ENCODE results near the gene C17orf78. TPM values are rescaled to one million over a fixed set of nuclear protein-coding genes. Genes with fewer than 3 reads are reported as not detected.
"Not testable (repeated sequence)": the region's sequence is repeated elsewhere in the genome, so short reads cannot be mapped to it uniquely, and the experiment has no call there.

C17orf78 gene
- total RNA-seq, 1 donor from 2014 or later: not detected

DNA sequence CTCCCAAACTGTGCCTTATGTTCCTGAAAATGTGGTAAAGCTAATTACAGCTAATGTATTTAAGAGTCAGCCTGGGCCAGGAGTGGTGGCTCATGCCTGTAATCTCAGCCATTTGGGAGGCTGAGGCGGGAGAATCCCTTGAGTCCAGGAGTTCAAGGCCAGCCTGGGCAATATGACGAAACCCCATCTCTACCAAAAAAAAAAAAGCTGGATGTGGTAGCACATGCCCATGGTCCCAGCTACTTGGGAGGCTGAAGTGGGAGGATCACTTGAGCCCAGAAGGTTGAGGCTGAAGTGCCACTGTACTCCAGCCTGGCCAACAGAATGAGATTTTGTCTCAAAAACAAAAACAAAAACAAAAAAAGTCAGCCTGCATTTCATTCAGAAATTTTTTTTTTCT, 33.2 kb upstream of the C17orf78 start:
- H3K4me1 Mint-ChIP-seq (ENCODE audit: unreplicated experiment): peaks cover 4% of the 10 kb centered on the region
- H3K27me3 Mint-ChIP-seq (ENCODE audit: unreplicated experiment): no peaks in the 10 kb centered on the region
- H3K9me3 Mint-ChIP-seq (ENCODE audit: unreplicated experiment): no peaks in the 10 kb centered on the region
- TF ChIP-seq, protein P1, sequence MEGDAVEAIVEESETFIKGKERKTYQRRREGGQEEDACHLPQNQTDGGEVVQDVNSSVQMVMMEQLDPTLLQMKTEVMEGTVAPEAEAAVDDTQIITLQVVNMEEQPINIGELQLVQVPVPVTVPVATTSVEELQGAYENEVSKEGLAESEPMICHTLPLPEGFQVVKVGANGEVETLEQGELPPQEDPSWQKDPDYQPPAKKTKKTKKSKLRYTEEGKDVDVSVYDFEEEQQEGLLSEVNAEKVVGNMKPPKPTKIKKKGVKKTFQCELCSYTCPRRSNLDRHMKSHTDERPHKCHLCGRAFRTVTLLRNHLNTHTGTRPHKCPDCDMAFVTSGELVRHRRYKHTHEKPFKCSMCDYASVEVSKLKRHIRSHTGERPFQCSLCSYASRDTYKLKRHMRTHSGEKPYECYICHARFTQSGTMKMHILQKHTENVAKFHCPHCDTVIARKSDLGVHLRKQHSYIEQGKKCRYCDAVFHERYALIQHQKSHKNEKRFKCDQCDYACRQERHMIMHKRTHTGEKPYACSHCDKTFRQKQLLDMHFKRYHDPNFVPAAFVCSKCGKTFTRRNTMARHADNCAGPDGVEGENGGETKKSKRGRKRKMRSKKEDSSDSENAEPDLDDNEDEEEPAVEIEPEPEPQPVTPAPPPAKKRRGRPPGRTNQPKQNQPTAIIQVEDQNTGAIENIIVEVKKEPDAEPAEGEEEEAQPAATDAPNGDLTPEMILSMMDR (IDR thresholded peaks at IDR 0.05; ENCODE audit: unreplicated experiment): no peak
- no peak overlapping the region for H3K4me3 Mint-ChIP-seq (ENCODE audit: unreplicated experiment)
- H3K36me3 Mint-ChIP-seq (ENCODE audit: low read depth, unreplicated experiment): peaks cover 8% of the 10 kb centered on the region
- no peak for DNase-seq (ENCODE audit: low spot score)
- no peak overlapping the region for H3K27ac Mint-ChIP-seq (ENCODE audit: unreplicated experiment)

DNA sequence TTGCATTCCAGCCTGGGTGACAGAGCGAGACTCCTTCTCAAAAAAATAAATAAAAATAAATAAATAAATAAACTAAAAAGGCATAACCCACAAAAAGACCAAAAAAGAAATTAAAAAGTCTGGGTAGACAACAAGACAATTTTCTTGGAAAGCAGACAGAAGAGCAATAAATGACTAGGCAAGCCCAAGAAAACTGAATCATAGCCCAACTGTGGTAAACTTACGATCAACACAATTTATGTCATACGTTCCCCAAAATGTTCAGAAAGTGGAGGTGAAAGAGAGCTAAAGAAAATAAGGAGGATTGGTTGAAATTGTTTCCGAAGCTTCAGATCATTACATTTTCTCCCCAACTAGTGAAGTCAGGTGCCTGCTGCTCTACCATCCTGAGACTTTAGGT, 31.3 kb upstream of the C17orf78 start:
- Mint-ChIP-seq H3K36me3 (ENCODE audit: low read depth, unreplicated experiment) (peaks cover 8% of the 10 kb centered on the region), H3K27ac (ENCODE audit: unreplicated experiment) (no peak overlapping the region), H3K4me3 (ENCODE audit: unreplicated experiment) (no peak overlapping the region), H3K9me3 (ENCODE audit: unreplicated experiment) (no peaks in the 10 kb centered on the region), H3K4me1 (ENCODE audit: unreplicated experiment) (no peaks in the 10 kb centered on the region), H3K27me3 (ENCODE audit: unreplicated experiment) (no peaks in the 10 kb centered on the region)
- TF ChIP-seq, protein P1 (IDR thresholded peaks at IDR 0.05; ENCODE audit: unreplicated experiment): no peak
- no peak for DNase-seq (ENCODE audit: low spot score)

DNA sequence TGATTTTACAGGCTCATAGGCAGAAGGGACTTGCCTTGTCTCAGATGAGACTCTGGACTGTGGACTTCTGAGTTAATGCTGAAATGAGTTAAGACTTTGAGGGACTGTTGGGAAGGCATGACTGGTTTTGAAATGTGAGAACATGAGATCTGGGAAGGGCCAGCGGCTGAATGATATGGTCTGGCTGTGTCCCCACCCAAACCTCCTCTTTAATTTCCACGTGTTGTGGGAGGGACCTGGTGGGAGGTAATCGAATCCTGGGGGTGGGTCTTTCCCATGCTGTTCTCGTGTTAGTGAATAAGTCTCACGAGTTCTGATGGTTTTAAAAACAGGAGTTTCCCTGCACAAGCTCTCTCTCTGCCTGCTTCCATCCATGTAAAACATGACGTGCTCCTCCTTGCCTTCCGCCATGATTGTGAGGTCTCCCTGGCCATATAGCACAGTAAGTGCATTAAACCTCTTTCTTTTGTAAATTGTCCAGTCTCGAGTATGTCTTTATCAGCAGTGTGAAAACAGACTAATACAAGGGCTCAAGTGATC, 28.9 kb upstream of the C17orf78 start:
- not testable (repeated sequence) for H3K36me3 Mint-ChIP-seq (ENCODE audit: low read depth, unreplicated experiment); H3K4me1 Mint-ChIP-seq (ENCODE audit: unreplicated experiment); H3K27ac Mint-ChIP-seq (ENCODE audit: unreplicated experiment); H3K27me3 Mint-ChIP-seq (ENCODE audit: unreplicated experiment); H3K9me3 Mint-ChIP-seq (ENCODE audit: unreplicated experiment); DNase-seq (ENCODE audit: low spot score)
- H3K4me3 Mint-ChIP-seq (ENCODE audit: unreplicated experiment): peak overlapping the region; percentile 63

DNA sequence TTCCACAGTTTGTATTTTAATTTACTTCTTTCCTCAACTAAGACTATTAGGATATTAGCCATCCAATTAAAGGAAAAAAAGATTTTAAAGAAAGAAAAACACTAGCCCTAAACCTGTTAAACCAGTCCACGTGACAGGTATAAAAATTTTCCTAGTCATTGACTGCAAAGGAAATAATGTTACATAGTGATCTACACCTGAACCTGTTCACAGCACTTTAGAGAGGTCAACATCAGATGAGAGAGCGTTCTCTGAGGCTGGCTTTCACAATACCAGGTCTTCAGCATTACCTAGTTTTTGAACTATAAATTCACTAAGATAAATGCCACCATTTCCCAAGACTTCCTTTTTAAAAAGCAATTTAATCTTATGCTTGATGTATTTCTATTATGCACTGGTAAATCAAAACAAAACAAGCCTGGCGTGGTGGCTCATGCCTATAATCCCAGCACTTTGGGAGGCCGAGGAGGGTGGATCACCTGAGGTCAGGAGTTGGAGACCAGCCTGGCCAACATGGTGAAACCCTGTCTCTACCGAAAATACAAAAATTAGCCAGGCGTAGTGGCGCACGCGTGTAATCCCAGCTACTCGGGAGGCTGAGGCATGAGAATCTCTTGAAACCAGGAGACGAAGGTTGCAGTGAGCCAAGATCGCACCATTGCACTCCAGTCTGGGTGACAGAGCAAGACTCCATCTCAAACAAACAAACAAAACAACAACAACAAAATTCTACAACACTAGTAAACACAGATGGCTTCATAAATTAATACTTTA, 18.8 kb upstream of the C17orf78 start:
- Mint-ChIP-seq H3K27ac (ENCODE audit: unreplicated experiment) (peak overlapping the region; percentile 95), H3K4me1 (ENCODE audit: unreplicated experiment) (peaks cover 23% of the 10 kb centered on the region)

DNA sequence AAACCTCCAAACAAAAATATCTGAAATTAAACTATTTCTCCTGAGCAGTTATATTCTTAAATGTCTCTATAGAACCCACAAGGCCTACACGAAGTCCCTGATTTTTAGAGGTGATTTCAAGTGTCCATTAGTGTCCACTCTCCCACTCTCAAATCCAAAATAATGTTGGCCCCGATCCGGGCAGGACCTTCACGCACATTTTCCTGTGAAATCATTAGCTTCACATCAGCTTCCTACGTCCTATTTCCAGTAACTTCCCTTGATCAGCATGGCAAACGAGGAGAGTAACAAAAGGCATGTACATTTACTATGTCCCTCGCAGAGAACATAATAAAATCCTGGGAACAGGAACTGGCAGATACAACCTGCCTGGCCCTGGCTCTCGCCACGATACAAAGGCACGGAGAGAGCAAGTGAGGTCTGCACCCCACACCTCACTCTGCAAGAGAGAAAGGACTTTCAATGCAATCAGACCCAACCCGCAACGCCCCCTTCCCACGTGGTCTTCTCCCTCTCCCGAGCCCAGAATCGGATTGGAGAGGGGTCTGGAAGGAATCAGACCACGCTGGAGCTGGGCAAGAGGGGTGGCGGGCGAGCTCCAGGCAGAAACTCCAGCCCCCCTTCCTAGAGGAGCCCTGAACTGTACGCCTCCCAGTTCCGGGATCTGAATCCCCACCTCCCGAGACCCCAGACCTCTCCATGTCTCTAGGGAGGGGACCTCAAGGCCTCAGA, 17.5 kb upstream of the C17orf78 start:
- Mint-ChIP-seq H3K9me3 (ENCODE audit: unreplicated experiment) (no peaks in the 10 kb centered on the region), H3K4me1 (ENCODE audit: unreplicated experiment) (peaks cover 23% of the 10 kb centered on the region), H3K27ac (ENCODE audit: unreplicated experiment) (peak overlapping the region; percentile 95), H3K36me3 (ENCODE audit: low read depth, unreplicated experiment) (no peaks in the 10 kb centered on the region), H3K27me3 (ENCODE audit: unreplicated experiment) (peaks cover 5% of the 10 kb centered on the region), H3K4me3 (ENCODE audit: unreplicated experiment) (peak overlapping the region; percentile 98)
- TF ChIP-seq, protein P1 (IDR thresholded peaks at IDR 0.05; ENCODE audit: unreplicated experiment): no peak
- peak; percentile 65 for DNase-seq (ENCODE audit: low spot score)

More for the DNA sequence above, 18.8 kb upstream of the C17orf78 start:
- not testable (repeated sequence) for H3K9me3 Mint-ChIP-seq (ENCODE audit: unreplicated experiment); DNase-seq (ENCODE audit: low spot score); H3K36me3 Mint-ChIP-seq (ENCODE audit: low read depth, unreplicated experiment); H3K27me3 Mint-ChIP-seq (ENCODE audit: unreplicated experiment); H3K4me3 Mint-ChIP-seq (ENCODE audit: unreplicated experiment)
